ENCODE results near the gene TUBA4A. TPM values are rescaled to one million over a fixed set of nuclear protein-coding genes. Genes with fewer than 3 reads are reported as not detected.
A peak's percentile ranks its signal among the peaks of the same experiment; 100 is the strongest.

The TUBA4A gene
- total RNA-seq, 2 experiments from 2014 or later: 313 to 344 TPM

DNA sequence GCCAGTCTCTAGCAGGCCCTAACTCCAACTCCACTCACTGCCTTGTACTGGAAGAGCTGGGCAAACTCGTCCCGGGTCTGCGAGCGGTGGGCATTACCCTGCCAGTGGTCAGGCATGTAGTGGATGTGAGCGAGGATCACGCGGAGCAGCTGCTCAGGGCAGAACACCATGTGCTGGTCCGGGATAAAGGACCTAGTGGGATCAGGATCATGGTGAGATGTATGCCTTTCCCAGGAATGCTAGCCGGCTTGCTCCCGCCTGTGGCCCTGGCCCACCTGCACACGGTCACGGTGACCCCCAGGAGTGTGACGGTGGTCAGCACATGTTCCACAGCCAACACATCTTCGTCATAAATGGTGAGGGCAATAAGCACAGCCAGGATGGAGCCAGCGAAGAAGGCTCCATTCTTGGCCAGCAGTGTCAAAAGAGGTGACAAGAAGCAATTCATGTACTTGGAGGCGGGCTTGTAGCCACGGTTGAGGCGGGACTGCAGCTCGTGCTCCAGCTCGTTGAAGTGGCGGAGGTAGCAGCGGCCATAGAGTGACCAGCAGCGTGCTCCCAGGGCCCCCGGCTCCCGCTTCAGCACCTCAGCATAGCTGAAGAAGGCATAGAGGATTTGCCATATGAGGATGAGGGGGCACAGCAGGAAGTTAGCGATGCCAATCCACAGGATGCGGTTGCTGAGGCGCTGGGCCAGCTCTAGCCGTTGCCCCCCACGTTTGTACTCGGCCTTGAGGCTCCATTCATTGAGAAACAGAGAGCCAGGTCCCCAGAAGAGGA is 29.7 kb downstream of the TUBA4A start:
- H3K36me3 Mint-ChIP-seq (ENCODE audit: low read depth): peaks cover 79% of the 10 kb centered on the region
- no peaks in the 10 kb centered on the region for H3K27me3 Mint-ChIP-seq
- DNase-seq: no peak
- POLR2A ChIA-PET: interaction anchor here (0.6 to 2.1 kb wide), 2 partner anchors 15 to 47 kb away, joined by 3 to 8 read pairs; partner anchors contain the start of gene CNPPD1
- CTCF ChIA-PET: interaction anchor here (1.0 to 1.3 kb wide), 2 partner anchors 12 to 71 kb away, joined by 4 to 6 read pairs; no protein-coding TSS in a partner anchor
- H3K4me1 Mint-ChIP-seq: peaks cover 35% of the 10 kb centered on the region
- no peak overlapping the region for H3K27ac Mint-ChIP-seq
- H3K4me3 Mint-ChIP-seq: no peak overlapping the region
- no peaks in the 10 kb centered on the region for H3K9me3 Mint-ChIP-seq

DNA sequence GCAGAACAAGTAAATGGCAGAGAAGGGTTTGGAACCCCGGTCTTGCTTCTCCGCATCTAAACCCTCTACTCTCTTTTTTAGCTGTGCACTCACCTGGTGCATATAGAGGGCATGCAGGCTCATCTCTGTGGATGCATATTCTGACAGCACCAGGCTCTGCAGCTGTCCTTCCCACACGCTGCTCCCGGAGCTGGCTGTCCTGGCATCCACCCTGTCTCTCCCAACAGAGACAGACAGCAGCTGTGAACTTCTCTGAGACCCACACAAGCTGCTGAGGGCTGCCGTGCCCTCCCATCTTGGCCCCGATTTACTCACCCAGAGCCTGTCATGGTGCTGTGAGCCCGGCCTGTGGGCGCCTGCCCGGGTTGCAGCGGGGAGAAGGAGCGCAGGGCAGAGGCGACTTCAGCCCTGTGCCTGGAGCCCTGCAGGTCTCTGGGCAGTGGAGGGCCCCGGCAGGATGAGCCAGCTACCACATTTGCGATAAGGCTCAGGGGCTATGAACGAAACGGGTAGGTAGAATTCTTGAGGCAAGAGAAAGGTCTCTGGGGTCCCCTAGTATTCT is 31.7 kb downstream of the TUBA4A start:
- no peak for DNase-seq
- no peak overlapping the region for H3K27ac Mint-ChIP-seq
- no peak overlapping the region for H3K4me3 Mint-ChIP-seq
- ChIA-PET CTCF (interaction anchor here (1.4 kb wide), 1 partner anchor 73 kb away, joined by 3 read pairs; no protein-coding TSS in a partner anchor), POLR2A (interaction anchor here (0.7 to 7.4 kb wide), 3 partner anchors 7 to 32 kb away, joined by 3 to 85 read pairs (median 6); partner anchors contain the start of genes ANKZF1, ATG9A, GLB1L and STK16)
- peaks cover 72% of the 10 kb centered on the region for H3K36me3 Mint-ChIP-seq (ENCODE audit: low read depth)
- H3K4me1 Mint-ChIP-seq: peaks cover 32% of the 10 kb centered on the region
- no peaks in the 10 kb centered on the region for H3K9me3 Mint-ChIP-seq
- H3K27me3 Mint-ChIP-seq: no peaks in the 10 kb centered on the region

DNA sequence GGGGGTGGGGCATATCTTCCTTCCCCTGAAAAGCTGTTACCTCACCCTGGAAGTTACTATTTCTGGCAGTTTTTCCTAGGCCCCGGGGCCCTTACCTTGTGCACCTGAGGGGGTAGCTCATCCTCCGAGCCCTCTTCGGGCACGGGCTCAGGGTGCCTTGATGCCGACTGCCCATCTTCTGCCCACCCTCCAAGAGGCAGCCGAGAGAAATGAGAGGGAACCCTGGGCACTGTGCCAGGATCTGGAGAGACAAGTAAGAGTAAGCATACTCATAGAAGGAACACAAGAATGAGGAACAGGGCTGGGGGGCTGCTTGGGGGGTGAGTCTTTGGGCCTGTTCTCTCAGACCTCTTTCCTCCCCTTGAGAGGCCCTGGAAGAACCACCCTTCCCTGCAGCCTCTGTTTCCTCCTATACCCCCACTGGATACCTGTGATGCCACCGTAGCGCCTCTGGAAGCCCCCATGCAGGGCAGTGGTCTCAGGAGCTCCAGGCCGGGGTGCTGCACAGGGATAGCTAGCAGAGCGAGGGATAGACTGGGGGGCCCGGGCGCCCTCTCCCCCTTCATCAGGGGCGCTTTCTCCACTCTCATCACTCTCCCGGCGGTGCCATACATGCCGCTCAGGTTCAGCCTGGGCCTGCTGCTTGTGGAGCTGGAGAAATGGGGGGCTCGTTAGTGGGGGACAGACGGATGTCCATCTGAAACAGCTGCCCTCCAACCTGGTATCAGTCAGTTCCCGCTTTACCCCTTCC is 32.9 kb downstream of the TUBA4A start:
- ChIA-PET CTCF (no interaction called here), POLR2A (interaction anchor here (6.0 to 7.4 kb wide), 2 partner anchors 8 to 32 kb away, joined by 63 to 85 read pairs; partner anchors contain the start of genes ANKZF1, ATG9A, TUBA4A and TUBA4B)
- DNase-seq: no peak
- Mint-ChIP-seq H3K9me3 (no peaks in the 10 kb centered on the region), H3K27me3 (no peaks in the 10 kb centered on the region), H3K36me3 (ENCODE audit: low read depth) (peaks cover 73% of the 10 kb centered on the region), H3K4me3 (no peak overlapping the region), H3K27ac (no peak overlapping the region), H3K4me1 (peaks cover 38% of the 10 kb centered on the region)

DNA sequence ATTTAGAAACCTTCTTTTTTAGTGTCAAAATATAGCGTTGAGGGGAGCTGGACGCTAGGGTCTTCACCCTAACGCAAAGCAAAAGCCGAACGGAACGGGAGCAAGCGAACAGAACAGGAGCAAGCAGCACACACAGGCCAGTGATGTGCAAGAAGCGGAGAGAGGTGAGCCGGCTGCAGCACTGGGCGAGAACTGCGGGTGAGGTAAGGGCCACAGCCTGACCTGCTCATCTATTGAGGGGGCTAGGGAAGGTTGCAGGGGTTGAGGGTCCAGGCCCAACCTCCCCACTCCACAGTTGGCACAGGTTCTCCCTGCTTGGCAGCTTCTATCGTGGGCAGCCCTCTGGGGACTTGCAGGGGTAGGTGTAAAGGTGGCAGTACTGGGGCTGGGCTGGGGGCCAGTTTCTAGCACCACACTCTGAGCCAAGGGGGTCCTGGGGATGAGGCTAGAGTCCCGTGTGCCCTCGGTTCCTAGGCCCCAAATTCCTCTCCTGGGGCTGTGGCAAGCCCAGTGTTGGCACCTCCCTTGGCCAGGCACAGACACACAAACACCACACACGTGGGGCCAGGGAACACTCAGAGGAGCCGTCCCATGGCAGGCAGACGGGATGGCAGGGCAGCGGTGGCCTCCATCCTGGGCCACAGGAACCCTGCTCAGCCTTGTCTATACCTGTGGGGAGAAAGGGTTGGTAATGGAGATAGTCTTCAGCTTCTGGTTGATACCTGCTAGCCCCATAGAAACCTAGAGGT is 33.8 kb downstream of the TUBA4A start:
- CTCF ChIA-PET: interaction anchor here (1.3 to 2.8 kb wide), 2 partner anchors 59 to 75 kb away, joined by 3 to 16 read pairs; partner anchors contain the start of gene DNAJB2
- Mint-ChIP-seq H3K4me3 (no peak overlapping the region), H3K27ac (no peak overlapping the region), H3K9me3 (no peaks in the 10 kb centered on the region), H3K4me1 (peaks cover 34% of the 10 kb centered on the region), H3K36me3 (ENCODE audit: low read depth) (peaks cover 64% of the 10 kb centered on the region), H3K27me3 (no peaks in the 10 kb centered on the region)
- DNase-seq: no peak
- POLR2A ChIA-PET: interaction anchor here (0.9 to 7.4 kb wide), 8 partner anchors 9 to 61 kb away, joined by 3 to 85 read pairs (median 30); partner anchors contain the start of genes ANKZF1, ATG9A, CNPPD1 and DNAJB2

DNA sequence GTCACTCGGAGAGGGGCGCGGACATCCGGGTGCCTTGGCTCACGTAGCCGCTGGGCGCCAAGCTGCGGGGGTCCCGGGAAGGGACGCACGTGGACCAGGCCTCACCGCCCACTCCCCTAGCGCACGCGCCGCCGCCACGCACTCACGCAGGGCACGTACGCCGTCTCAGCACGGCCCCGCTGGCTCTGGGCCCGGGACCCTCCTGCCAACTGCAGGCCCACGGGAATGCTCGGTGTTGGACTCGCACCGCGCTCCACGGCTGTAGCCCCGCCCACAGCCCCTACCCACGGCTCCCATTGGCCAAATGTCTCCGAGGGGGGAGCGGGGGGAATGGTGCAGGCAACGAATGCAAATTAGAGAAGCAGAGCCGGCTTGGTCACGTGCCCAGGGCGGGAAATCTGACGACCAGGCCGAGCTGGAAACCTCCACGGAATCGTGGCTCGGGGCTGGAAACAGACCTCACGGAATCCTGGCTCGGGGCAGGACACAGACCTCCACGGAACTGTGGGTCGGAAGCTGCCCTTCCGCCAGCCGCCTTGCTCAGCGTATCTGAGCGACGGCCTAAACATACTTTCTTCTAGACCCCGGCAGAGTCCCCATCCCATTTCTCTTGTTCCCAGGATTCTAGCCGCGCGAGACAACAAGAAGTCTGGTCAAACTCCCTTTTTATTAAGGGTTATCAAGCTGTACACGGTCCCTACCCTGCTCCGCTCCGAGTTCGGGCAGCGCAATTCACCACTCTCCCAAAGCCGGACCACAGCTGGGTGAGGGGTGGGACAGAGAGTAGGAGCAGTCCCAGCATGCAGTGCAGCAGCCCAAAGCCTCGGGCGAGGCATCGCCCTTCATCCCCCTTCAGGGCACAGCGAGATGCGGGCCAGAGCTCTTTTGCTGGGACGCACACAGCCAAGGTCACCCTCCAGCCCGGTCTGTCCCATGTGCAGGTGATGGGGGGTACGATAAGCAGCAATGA is 34.7 kb downstream of the TUBA4A start, which contains the start of gene ABCB6:
ABCB6 (minus strand) TSS at position 227 of the 970 bp plus-strand sequence. CDS start 285 bp downstream, outside the sequence.
- H3K9me3 Mint-ChIP-seq: no peaks in the 10 kb centered on the region
- H3K4me3 Mint-ChIP-seq: peak within 1 kb of the TSS; percentile 85
- no peaks in the 10 kb centered on the region for H3K27me3 Mint-ChIP-seq
- peak; percentile 88 for DNase-seq
- H3K36me3 Mint-ChIP-seq (ENCODE audit: low read depth): peaks cover 64% of the 10 kb centered on the region
- CTCF ChIA-PET: interaction anchor here (1.3 to 2.8 kb wide), 8 partner anchors 10 to 76 kb away, joined by 3 to 16 read pairs (median 8); partner anchors contain the start of genes CNPPD1, DNAJB2, GLB1L and NHEJ1
- POLR2A ChIA-PET: interaction anchor here (0.9 to 7.4 kb wide), 11 partner anchors 10 to 76 kb away, joined by 3 to 85 read pairs (median 22); partner anchors contain the start of genes ANKZF1, ATG9A, CNPPD1 and DNAJB2
- H3K4me1 Mint-ChIP-seq: peaks cover 38% of the 10 kb centered on the region
- H3K27ac Mint-ChIP-seq: peak within 1 kb of the TSS; percentile 82

DNA sequence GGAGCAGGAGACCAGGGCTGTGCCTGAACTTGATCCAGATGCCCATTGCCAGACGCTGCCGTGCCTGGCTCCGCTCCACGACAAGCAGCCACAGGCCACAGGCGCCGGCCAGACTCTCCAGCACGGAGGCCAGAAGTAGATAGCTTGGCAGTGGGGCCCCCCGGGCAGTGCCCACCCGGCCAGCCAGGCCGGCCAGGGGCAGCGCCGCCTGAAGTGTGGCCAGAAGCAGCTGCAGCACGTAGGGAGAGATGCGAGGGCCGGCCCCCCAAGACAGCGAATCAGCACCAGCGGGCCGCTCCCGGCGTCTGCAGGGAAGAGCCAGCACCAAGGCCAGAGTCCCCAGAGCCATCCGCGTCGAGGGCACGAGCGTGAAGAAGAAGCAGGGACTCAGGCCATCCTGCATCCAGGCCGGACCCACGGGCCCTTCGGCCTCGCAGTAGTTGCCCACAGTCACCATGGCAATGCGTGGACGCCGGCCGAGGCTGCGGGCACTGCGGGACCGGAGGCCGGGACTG is 35.4 kb downstream of the TUBA4A start:
- ChIA-PET POLR2A (interaction anchor here (0.9 to 7.4 kb wide), 10 partner anchors 10 to 77 kb away, joined by 3 to 85 read pairs (median 24); partner anchors contain the start of genes ANKZF1, ATG9A, CNPPD1 and DNAJB2), CTCF (interaction anchor here (0.6 to 2.8 kb wide), 16 partner anchors 9 to 77 kb away, joined by 3 to 16 read pairs (median 4); partner anchors contain the start of genes ANKZF1, ATG9A, CNPPD1 and DNAJB2)
- Mint-ChIP-seq H3K4me3 (peak overlapping the region; percentile 85), H3K27ac (peak overlapping the region; percentile 82), H3K9me3 (no peaks in the 10 kb centered on the region), H3K27me3 (no peaks in the 10 kb centered on the region), H3K4me1 (peaks cover 39% of the 10 kb centered on the region), H3K36me3 (ENCODE audit: low read depth) (peaks cover 64% of the 10 kb centered on the region)
- DNase-seq: no peak

DNA sequence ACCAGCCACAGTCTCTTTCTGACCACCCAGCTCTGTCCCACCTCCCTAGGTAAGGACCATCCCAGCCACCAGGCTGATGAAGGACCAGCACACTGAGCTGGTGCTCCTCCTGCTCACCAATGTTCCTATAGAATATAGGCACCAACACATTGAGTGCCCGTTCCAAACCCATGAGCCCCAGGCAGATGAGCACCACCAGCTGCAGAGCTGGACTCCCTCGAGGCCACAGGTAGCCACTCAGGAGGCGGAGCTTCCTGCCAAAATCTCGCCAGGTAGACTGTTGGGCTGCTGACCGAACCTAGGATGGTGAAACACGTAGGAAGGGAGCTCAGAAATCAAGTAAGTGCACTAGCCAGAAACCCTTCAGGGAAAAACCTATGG is 37.2 kb downstream of the TUBA4A start:
- Mint-ChIP-seq H3K27ac (peak overlapping the region; percentile 26), H3K27me3 (no peaks in the 10 kb centered on the region), H3K9me3 (no peaks in the 10 kb centered on the region), H3K4me3 (peak overlapping the region; percentile 32), H3K4me1 (peaks cover 44% of the 10 kb centered on the region), H3K36me3 (ENCODE audit: low read depth) (peaks cover 56% of the 10 kb centered on the region)
- ChIA-PET POLR2A (interaction anchor here (1.0 to 7.4 kb wide), 9 partner anchors 9 to 79 kb away, joined by 3 to 85 read pairs (median 17); partner anchors contain the start of genes ANKZF1, ATG9A, CNPPD1 and GLB1L), CTCF (interaction anchor here (0.7 to 2.4 kb wide), 9 partner anchors 10 to 79 kb away, joined by 3 to 8 read pairs (median 4); partner anchors contain the start of gene ZFAND2B)
- no peak for DNase-seq

DNA sequence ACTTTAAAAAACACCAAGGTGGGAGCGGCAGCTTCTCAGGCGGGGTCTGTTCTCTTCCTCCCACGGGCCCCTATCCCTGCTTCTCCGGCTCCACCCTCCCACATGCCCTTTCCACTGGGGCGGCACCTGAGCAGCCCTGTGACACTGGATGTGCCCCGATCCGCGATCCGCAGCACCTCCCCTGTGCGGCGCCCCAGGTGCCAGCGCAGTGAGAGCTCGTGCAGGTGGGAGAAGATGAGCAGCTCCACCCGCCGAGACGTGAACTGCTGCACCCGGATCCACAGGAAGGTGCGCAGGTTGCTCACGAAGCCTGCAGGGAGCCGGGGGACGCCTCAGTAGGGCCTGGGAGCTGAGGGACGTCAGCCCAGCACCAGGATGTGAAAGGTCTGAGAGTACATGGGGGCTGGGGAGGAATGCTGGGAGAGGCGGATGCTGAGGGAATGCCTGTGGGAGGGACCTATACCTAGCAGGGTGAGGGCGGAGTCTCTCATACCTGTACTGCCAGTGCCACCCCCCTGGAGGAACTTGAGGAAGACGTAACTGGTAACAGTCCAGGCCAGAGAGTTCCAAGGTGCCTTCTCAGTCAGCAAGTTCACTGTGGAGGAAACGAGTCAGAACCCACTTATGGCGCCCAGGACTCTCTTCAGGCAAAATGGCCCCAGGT is 37.7 kb downstream of the TUBA4A start:
- Mint-ChIP-seq H3K4me3 (no peak overlapping the region), H3K36me3 (ENCODE audit: low read depth) (peaks cover 57% of the 10 kb centered on the region), H3K27ac (no peak overlapping the region), H3K4me1 (peaks cover 49% of the 10 kb centered on the region), H3K27me3 (no peaks in the 10 kb centered on the region), H3K9me3 (no peaks in the 10 kb centered on the region)
- POLR2A ChIA-PET: interaction anchor here (1.0 to 7.4 kb wide), 9 partner anchors 8 to 79 kb away, joined by 3 to 85 read pairs (median 17); partner anchors contain the start of genes ANKZF1, ATG9A, CNPPD1 and GLB1L
- DNase-seq: no peak
- CTCF ChIA-PET: interaction anchor here (0.7 to 2.4 kb wide), 9 partner anchors 9 to 79 kb away, joined by 3 to 8 read pairs (median 3); partner anchors contain the start of gene ZFAND2B

DNA sequence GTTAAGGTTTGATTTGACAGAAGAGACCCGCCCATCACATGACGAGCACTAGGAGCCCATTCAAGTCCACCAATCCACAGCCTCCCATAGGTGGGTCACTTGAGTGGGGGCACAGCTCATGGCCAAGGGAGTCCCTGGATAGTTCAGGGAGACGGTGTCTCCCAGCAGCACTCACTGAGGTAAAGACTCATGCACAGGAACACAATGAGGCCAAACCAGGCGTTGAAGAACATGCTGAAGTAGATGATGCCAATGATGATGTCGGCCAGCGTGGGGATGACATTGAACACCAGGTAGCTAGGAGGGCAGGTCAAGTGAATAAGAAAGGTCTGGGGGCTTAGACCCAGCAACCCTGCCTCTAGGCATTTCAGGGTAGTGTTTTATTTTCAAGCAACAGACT is 38.9 kb downstream of the TUBA4A start:
- Mint-ChIP-seq H3K27ac (no peak overlapping the region), H3K4me1 (peaks cover 61% of the 10 kb centered on the region), H3K27me3 (no peaks in the 10 kb centered on the region), H3K36me3 (ENCODE audit: low read depth) (peaks cover 50% of the 10 kb centered on the region), H3K4me3 (no peak overlapping the region), H3K9me3 (no peaks in the 10 kb centered on the region)
- DNase-seq: no peak
- ChIA-PET CTCF (interaction anchor here (0.9 to 1.3 kb wide), 2 partner anchors 55 to 79 kb away, joined by 3 read pairs; no protein-coding TSS in a partner anchor), POLR2A (interaction anchor here (1.4 to 7.4 kb wide), 3 partner anchors 14 to 80 kb away, joined by 4 to 85 read pairs (median 17); partner anchors contain the start of genes ANKZF1, ATG9A and CNPPD1)

DNA sequence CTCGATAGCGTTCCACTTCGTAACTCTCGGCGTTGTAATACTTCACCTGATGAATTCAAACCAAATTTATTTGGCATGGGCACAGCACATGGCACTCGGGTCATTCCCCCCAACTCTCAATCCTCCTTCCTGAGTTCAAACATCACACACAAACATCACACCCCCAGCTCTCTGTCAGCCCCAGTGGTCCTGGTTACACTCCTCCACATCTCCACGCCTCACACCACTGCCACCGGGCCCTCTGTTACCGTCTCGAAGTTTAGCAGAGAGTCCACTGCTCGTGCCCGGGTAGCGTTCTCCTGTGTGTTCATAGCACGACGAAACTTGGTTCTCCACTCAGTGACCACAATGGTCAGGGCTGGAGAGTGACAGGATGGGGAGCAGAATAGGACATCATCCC is 39.6 kb downstream of the TUBA4A start:
- no peaks in the 10 kb centered on the region for H3K9me3 Mint-ChIP-seq
- peaks cover 48% of the 10 kb centered on the region for H3K36me3 Mint-ChIP-seq (ENCODE audit: low read depth)
- CTCF ChIA-PET: interaction anchor here (0.9 kb wide), 1 partner anchor 54 kb away, joined by 3 read pairs; no protein-coding TSS in a partner anchor
- DNase-seq: no peak
- peak overlapping the region; percentile 9 for H3K27ac Mint-ChIP-seq
- no peaks in the 10 kb centered on the region for H3K27me3 Mint-ChIP-seq
- peaks cover 61% of the 10 kb centered on the region for H3K4me1 Mint-ChIP-seq
- POLR2A ChIA-PET: interaction anchor here (3.4 to 3.6 kb wide), 2 partner anchors 37 to 39 kb away, joined by 17 read pairs; partner anchors contain the start of genes CNPPD1, TUBA4A and TUBA4B
- no peak overlapping the region for H3K4me3 Mint-ChIP-seq

Data from activated CD4-positive, alpha-beta memory T cell treated with anti-CD3 and anti-CD28 coated beads, Interleukin-2, amount 10 ng/mL, durations not matched to agents 7 days and 5 days (primary cell).